Type B pancreatic cell (in vitro differentiated cells): ENCODE results near the gene SP6. TPM values are rescaled to one million over a fixed set of nuclear protein-coding genes. Genes with fewer than 3 reads are reported as not detected.

Experiments
- DNase-seq: peaks from one replicate; pipeline ENCODE4 v3.0.0; 2021; ENCODE audit warnings: mixed read lengths; ENCODE audit not compliant: unreplicated experiment; ENCODE audit errors: extremely low spot score
- H3K27ac Mint-ChIP-seq: 2 replicates; pipeline ENCODE4 v1.8.0; 2021; ENCODE audit warnings: mild to moderate bottlenecking, mixed read lengths
- H3K27me3 Mint-ChIP-seq: 2 replicates; pipeline ENCODE4 v1.8.0; 2021; ENCODE audit warnings: mixed read lengths
- H3K36me3 Mint-ChIP-seq: 2 replicates; pipeline ENCODE4 v1.8.0; 2021; ENCODE audit warnings: mixed read lengths
- H3K4me1 Mint-ChIP-seq: one replicate; pipeline ENCODE4 v1.8.0; 2021; ENCODE audit warnings: mixed read lengths; ENCODE audit not compliant: unreplicated experiment
- H3K4me3 Mint-ChIP-seq: 2 replicates; pipeline ENCODE4 v1.8.0; 2021; ENCODE audit warnings: mild to moderate bottlenecking, mixed read lengths
- H3K9me3 Mint-ChIP-seq: 2 replicates; pipeline ENCODE4 v1.8.0; 2021; ENCODE audit warnings: mixed read lengths
- total RNA-seq: library from RNA; stranded (reverse); gene quantifications from 2 replicates; pipeline ENCODE4 v1.2.1, GENCODE V29; 2021; ENCODE audit warnings: low replicate concordance
- TF ChIP-seq, protein P1 (sequence below): fragments of 200-600 bp; sonication (generic); conservative IDR thresholded peaks from 2 replicates; pipeline ENCODE4 v1.5.0; 2021; ENCODE audit warnings: antibody characterized with exemption, mild to moderate bottlenecking

Gene SP6
- total RNA-seq, 1 donor from 2014 or later, result 19.3 TPM

DNA sequence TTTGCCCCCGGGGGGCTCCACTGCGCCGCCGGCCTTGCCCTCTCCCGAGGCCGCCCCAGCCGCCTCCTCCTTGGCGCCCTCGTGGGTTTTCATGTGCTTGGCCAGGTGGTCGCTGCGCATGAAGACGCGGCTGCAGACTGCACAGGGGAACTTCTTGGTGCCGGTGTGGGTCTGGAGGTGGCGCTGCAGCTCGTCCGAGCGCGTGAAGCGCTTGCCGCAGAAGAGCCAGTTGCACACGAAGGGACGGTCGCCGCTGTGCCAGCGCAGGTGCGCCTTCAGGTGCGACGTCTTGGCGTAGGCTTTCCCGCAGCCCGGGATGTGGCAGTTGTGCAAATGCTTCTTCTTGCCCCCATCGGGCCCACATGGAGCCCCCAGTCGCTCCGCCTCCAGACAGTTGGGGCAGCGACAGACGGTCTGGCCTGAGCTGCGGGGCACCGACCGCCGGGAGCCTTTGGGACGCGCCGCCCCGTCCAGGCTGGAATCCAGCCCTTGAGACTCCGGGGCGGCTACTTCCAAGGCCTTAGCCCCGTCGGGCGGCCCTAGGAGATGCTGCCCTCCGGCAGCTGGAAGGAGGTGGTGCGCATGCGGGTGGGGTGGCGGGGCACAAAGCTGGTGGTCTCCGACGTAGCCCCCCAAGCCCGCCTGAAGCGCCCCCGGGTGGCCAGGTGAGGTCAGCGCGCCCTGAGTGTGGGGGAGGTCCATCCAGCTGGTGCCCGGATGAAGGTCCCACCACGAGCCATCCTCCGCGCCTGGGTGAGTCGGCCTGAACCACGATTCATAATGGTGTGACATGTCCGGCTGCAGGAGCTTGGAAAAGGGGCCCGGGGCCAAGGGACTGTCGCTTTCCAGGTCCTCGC is 3.4 kb downstream of the SP6 start:
- peaks cover 15% of the 10 kb centered on the region for H3K4me1 Mint-ChIP-seq
- peak overlapping the region; percentile 91 for H3K4me3 Mint-ChIP-seq

DNA sequence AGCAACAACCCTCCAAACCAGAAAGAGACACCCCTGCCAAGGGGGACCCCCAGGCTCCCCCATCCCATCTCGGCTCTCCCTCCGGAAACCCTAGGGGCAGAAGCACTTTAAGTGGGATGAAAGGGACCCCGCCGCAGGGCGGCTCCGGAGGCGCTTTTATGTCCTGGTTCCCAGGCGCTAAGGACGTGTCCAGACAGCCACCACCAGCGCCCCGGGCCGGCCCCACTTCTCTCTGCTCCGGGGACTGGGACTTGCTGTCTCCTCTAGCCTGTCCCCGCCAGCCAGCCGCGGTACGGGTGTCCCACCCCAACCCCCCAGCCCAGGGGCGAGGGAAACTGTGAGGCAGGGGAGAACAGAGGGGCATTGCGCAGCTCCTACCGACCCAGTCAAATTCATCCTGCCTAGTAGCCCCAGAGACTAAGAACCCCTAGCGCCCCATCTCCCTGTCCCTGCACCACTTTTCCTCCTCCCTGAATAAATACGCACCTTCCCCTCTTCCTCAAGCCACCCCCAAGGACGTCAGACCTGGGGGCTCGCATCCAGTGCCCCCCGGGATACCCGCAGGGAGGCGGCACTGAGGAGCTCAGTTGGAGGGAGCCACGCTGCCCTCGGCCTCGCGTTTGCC is 4.1 kb downstream of the SP6 start:
- Mint-ChIP-seq H3K4me1 (peaks cover 10% of the 10 kb centered on the region), H3K27me3 (peaks cover 71% of the 10 kb centered on the region), H3K9me3 (no peaks in the 10 kb centered on the region), H3K4me3 (peak overlapping the region; percentile 82), H3K36me3 (no peaks in the 10 kb centered on the region), H3K27ac (no peak overlapping the region)
- no peak for DNase-seq
- TF ChIP-seq, protein P1, sequence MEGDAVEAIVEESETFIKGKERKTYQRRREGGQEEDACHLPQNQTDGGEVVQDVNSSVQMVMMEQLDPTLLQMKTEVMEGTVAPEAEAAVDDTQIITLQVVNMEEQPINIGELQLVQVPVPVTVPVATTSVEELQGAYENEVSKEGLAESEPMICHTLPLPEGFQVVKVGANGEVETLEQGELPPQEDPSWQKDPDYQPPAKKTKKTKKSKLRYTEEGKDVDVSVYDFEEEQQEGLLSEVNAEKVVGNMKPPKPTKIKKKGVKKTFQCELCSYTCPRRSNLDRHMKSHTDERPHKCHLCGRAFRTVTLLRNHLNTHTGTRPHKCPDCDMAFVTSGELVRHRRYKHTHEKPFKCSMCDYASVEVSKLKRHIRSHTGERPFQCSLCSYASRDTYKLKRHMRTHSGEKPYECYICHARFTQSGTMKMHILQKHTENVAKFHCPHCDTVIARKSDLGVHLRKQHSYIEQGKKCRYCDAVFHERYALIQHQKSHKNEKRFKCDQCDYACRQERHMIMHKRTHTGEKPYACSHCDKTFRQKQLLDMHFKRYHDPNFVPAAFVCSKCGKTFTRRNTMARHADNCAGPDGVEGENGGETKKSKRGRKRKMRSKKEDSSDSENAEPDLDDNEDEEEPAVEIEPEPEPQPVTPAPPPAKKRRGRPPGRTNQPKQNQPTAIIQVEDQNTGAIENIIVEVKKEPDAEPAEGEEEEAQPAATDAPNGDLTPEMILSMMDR, result no peak

More for the DNA sequence above, 3.4 kb downstream of the SP6 start:
- Mint-ChIP-seq H3K9me3 (no peaks in the 10 kb centered on the region), H3K36me3 (no peaks in the 10 kb centered on the region), H3K27me3 (peaks cover 78% of the 10 kb centered on the region), H3K27ac (no peak overlapping the region)
- DNase-seq, result no peak
- TF ChIP-seq, protein P1, result peak; percentile 42

DNA sequence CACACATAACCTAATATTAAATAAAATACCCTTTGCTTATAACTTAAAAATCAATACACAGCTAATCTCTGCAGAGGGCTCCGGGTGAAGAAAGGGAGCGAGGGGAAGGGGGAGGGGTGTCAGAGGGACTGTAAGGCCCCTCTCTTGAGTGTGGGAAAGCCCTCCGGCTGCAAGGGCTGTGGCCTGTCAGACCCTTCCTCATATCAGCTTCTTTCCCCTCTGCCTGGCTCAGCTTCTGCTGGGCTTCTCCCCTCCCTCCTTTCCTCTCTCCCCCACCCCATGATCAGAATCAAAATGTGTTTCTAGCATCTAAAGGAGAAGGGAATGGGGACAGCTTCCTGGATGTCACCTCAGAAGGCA is 5.3 kb downstream of the SP6 start:
- no peaks in the 10 kb centered on the region for H3K36me3 Mint-ChIP-seq
- no peak for DNase-seq
- peaks cover 15% of the 10 kb centered on the region for H3K4me1 Mint-ChIP-seq
- H3K4me3 Mint-ChIP-seq, result peak overlapping the region; percentile 82
- peaks cover 67% of the 10 kb centered on the region for H3K27me3 Mint-ChIP-seq
- peak overlapping the region; percentile 55 for H3K27ac Mint-ChIP-seq
- TF ChIP-seq, protein P1, result no peak
- no peaks in the 10 kb centered on the region for H3K9me3 Mint-ChIP-seq

DNA sequence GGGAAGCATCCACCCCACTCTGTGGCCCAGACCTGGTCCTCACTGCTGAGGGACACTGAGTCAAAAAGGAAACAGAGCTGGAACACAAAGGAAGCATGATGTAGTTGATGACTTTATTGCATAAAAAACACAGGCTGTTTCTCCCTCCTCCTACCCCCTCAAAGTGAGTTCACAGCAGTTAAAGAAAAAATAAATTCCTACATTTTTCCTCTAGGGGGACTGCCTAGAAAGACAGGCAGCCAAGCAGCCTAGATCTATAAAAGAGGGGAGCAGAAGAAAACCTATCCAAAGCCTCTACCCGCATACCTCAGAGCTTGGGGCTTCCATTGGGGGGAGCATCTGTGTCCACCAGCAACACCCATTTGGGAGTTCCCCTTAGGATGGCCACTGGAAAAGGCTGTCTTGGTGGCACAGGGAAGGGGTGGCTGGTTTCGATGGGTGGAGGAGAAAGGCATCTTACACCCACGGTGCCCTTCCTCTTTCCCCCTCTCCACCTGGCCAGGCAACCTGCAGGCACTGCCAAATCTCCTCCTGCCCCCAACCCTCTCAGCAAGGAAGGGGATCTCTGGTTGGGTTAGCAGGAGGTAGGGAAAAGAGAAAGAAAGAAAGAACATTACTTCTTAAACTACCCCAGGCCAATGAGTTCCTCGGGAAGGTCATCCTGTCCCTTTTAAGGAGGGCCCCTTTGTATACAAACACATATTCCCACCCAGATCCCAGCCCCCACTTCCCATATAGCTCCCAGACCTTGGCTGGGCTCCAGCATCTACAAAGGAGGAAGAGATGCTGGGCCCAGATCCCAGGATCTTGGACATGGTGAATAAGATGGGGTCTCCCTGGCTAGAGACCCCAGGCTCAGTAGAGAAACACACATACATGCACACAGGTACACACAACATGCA is 5.9 kb downstream of the SP6 start:
- no peak for DNase-seq
- Mint-ChIP-seq H3K9me3 (no peaks in the 10 kb centered on the region), H3K27ac (peak overlapping the region; percentile 55), H3K4me3 (peak overlapping the region; percentile 82), H3K36me3 (no peaks in the 10 kb centered on the region), H3K4me1 (peaks cover 16% of the 10 kb centered on the region), H3K27me3 (peaks cover 61% of the 10 kb centered on the region)
- TF ChIP-seq, protein P1, result peak; percentile 67

DNA sequence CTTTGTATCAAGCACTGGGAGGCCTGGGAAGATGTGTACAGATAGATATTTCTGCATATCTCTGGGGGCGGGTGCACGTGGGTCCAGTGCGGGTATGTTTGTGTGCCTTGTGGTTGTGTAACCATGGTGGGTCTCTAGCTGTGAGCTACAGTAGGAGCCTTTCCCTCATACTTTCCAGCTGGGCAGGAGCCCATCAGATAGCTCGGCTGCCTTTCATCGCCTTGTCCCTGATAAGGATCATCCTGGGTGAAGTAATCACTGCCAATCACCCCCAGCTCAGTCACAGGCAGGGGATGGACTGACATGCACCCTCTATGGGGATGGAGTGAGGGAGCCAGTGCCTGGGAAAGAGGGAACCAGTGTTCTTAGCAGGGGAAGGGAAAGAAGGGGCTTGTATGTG is 6.7 kb downstream of the SP6 start:
- Mint-ChIP-seq H3K36me3 (no peaks in the 10 kb centered on the region), H3K27ac (peak overlapping the region; percentile 63), H3K4me1 (peaks cover 18% of the 10 kb centered on the region), H3K9me3 (no peaks in the 10 kb centered on the region), H3K27me3 (peaks cover 53% of the 10 kb centered on the region), H3K4me3 (peak overlapping the region; percentile 62)
- TF ChIP-seq, protein P1, result no peak
- DNase-seq, result no peak
